PFSK-1 (cell line): ENCODE measurements around the gene PANK3.

Experiments
- POLR2AphosphoS5 ChIP-seq: IDR thresholded peaks from 2 replicates; pipeline ENCODE4 v1.6.1; 2012; ENCODE audit warnings: low read depth, mild to moderate bottlenecking, control low read depth, low read length, moderate library complexity
- SIN3A ChIP-seq: IDR thresholded peaks from 2 replicates; pipeline ENCODE4 v1.6.1; 2012; ENCODE audit warnings: mild to moderate bottlenecking, low read length, moderate library complexity, borderline replicate concordance; ENCODE audit not compliant: insufficient read depth
- TAF1 ChIP-seq: IDR thresholded peaks from 2 replicates; pipeline ENCODE4 v1.6.1; 2012; ENCODE audit warnings: low read length, control low read depth, borderline replicate concordance; ENCODE audit not compliant: insufficient read depth

GRCh38 chr5:168614661-168615060, 35.5 kb upstream of the PANK3 start:
- no peak for TF ChIP-seq POLR2AphosphoS5
- TF ChIP-seq SIN3A: no peak
- no peak for TF ChIP-seq TAF1
